ENCODE data around the gene FZR1. TPM values are rescaled to one million over a fixed set of nuclear protein-coding genes. Genes with fewer than 3 reads are reported as not detected.

The FZR1 gene
- total RNA-seq, 2 donors from 2014 or later, result 51.5 to 64.3 TPM

DNA sequence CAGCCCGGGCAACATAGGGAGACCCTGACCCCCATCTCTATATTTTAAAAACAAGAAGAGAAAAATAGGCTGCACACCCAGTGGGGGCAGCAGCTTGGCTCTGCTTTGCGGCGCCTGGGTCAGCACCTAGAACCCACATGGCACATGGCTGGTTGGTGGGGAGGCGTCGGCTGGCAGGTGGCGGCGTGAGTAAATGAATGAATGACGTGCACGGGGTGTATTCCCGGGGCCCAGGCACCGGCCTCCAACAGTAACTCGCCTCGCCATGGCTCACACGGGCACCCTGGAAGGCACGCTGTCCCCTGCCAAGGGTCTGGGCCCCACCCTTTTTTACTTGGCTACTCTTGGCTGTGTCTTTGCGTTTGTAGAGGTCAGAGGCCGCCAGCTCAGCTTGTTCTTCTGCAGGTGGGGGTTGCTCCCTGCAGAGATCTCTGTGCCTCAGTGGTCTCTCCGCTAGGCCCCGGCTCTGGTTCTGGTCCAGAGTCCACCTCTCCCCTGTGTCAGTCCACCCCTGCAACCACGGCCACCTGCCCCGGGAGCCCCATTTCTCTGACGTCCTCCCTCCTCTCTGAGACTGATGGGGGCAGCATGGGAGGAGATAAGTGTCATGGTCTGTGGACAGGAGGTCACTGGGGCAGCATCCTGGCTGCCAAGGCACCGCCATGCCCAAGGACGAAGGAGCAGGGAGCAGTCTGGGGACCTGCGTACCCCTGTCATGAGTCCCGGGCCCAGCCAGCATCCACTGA lies 5.6 kb downstream of the FZR1 start:
- ATAC-seq (replicated peaks), result no peak
- no peaks in the 10 kb centered on the region for H3K9me3 Mint-ChIP-seq
- no peak overlapping the region for H3K4me3 Mint-ChIP-seq
- peaks cover 36% of the 10 kb centered on the region for H3K36me3 Mint-ChIP-seq (ENCODE audit: low read depth)
- H3K27me3 Mint-ChIP-seq, result no peaks in the 10 kb centered on the region
- H3K27ac Mint-ChIP-seq, result no peak overlapping the region
- peaks cover 30% of the 10 kb centered on the region for H3K4me1 Mint-ChIP-seq

DNA sequence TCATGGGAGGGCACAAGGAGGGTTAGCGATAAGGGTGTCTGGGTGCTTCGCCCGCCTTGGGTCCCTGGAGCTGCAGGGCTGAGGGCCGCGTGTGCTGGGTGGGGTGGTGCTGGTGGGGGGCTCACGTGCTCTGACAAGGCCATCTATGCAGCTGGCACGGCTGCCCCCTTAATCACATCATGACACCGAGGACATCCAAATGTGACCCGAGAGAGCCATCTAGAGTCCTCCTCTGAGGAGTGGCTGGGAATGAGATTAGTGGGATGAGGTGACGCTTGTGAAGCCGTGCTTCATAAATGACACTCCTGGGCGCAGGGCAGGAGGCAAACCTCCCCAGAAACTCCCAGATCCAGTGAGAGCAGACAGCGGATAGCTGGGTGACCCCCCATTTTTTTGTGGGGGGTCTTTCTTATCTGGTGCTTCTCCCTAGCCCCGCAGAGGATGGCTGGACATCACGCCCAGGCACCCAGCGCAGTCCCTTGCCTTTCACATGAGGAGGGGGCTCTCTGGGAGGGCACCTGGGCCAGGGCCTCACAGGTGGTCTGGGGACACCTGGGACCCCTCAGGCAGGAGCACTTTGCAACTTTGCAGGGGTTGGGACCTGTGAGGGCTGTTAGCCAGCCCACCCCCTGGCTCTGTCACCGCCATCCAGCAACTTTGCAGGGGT lies 6.6 kb downstream of the FZR1 start:
- ATAC-seq (replicated peaks), result no peak
- Mint-ChIP-seq H3K27me3 (no peaks in the 10 kb centered on the region), H3K27ac (no peak overlapping the region), H3K4me1 (peaks cover 22% of the 10 kb centered on the region), H3K9me3 (no peaks in the 10 kb centered on the region), H3K4me3 (no peak overlapping the region), H3K36me3 (ENCODE audit: low read depth) (peaks cover 26% of the 10 kb centered on the region)

DNA sequence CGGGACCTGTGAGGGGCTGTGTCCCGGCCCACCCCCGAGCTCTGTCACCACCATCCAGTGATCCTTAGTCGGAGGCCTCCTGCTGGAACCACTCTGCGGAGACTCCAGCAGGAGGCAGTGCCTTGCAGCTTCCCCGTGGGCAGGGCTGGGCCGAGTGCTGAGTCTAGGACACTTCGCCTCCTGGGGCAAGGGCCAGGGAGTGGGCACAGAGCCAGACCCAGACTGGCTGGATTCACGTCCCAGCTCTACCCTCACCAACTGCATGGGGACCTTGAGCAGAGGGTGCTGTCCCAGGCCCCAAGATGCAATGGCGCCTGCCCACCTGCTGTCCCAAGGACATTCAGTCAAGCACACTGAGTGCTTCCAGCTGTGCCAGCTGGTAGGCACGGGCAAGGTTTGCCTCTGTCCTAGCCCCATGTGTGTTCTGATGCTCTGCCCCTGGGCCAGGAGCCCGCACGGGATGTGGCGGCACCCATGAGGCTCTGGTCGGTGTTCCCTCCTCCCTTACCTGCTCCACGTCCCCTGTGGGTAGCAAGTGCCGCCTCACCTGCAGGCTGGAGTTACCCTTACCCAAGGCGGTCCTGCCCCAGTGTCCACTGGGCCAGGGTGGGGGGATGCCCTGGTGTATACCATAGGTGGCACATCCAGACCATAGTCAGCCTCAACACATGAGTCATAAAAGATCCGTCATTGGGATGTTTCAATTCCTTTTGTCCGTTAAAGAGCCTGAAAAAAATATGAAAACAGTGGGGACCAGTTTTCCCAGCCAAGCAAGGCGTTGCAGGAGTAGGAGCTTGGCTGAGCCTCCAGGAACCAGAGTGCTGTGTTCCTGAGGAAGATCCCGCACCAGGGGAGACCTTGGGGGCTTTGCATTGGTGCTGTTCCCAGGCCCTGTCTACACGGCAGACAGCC lies 7.4 kb downstream of the FZR1 start:
- no peak overlapping the region for H3K27ac Mint-ChIP-seq
- ATAC-seq (replicated peaks), result no peak
- H3K4me1 Mint-ChIP-seq, result peaks cover 22% of the 10 kb centered on the region
- no peak overlapping the region for H3K4me3 Mint-ChIP-seq
- H3K27me3 Mint-ChIP-seq, result no peaks in the 10 kb centered on the region
- no peaks in the 10 kb centered on the region for H3K9me3 Mint-ChIP-seq
- H3K36me3 Mint-ChIP-seq (ENCODE audit: low read depth), result peaks cover 22% of the 10 kb centered on the region

DNA sequence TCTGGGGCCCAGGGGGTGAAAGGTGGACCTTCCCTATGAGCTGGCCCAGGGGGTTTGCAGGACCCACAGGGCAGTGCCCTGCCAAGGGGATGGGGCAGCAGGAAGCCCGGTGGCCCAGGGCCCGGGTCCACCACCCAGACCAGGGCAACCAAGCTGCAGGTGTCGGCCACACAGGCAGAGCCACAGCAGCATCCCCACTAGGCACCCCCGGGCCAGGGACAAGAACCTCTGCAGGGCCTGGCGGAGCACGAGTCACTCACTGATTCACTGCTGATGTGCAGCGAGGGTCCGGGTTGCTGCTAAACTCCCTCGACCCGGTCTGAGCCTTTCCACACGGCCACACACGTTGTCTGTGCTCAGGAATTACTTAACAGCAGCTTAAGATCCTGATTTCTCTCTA lies 8.8 kb downstream of the FZR1 start:
- no peak for ATAC-seq (replicated peaks)
- no peaks in the 10 kb centered on the region for H3K9me3 Mint-ChIP-seq

DNA sequence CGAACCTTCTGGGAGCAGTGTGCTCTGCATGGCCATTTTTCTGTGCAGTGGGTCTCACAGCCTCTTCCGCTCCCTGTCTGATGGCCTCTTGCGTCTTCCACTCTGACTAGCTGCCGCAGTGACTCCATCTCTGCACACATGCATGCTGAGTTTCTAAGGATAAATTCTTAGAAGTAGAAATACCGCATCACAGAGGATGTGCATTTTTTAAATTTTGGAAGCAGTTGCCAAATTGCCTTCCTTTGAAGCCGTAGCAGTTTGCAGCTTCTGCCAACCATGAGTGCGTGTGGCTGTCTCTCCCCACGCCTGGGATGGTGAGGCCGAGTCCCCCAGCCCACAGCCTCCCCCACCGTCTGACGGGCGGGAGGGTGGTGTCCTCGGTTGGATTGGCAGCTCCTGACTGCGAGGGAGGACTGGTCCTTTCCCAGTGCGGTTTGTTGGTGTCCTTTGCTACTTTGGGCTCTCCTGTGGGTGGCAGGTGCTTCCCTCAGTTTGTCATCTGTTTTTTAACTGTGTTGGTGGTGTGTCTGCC lies 9.8 kb downstream of the FZR1 start:
- Mint-ChIP-seq H3K4me3 (no peak overlapping the region), H3K27ac (no peak overlapping the region)
- ATAC-seq (replicated peaks), result no peak

More for the DNA sequence above, 8.8 kb downstream of the FZR1 start:
- Mint-ChIP-seq H3K27ac (no peak overlapping the region), H3K36me3 (ENCODE audit: low read depth) (peaks cover 8% of the 10 kb centered on the region), H3K4me1 (peaks cover 12% of the 10 kb centered on the region), H3K27me3 (no peaks in the 10 kb centered on the region), H3K4me3 (no peak overlapping the region)

DNA sequence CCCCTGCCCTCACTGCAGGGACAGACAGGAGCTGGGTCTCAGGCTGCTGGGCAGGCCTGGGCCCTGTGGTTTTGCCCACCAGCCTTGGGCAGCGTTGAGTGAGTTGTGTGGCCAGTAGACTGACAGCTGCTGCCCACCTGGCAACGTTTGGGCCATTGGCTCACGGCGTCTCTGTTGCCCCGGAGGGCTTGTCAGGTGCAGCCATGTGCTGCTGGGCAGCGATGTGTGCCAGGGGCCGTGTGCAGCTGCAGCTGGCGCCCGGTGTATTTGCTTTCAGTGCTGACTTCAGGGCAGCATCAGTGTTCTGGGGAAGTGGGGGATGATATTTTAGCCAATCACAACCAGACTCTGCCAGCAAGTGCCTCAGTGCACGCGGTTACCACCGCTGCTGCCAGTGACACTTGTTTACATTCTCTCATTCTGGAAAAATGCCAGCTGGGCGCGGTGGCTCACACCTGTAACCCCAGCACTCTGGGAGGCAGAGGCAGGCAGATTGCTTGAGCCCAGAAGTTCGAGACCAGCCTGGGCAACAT lies 10.6 kb downstream of the FZR1 start:
- H3K9me3 Mint-ChIP-seq, result no peaks in the 10 kb centered on the region
- no peak overlapping the region for H3K27ac Mint-ChIP-seq
- no peaks in the 10 kb centered on the region for H3K27me3 Mint-ChIP-seq
- ATAC-seq (replicated peaks), result peak; percentile 73
- peaks cover 13% of the 10 kb centered on the region for H3K36me3 Mint-ChIP-seq (ENCODE audit: low read depth)
- peaks cover 15% of the 10 kb centered on the region for H3K4me1 Mint-ChIP-seq
- no peak overlapping the region for H3K4me3 Mint-ChIP-seq

More for the DNA sequence above, 9.8 kb downstream of the FZR1 start:
- H3K27me3 Mint-ChIP-seq, result no peaks in the 10 kb centered on the region
- H3K36me3 Mint-ChIP-seq (ENCODE audit: low read depth), result peaks cover 6% of the 10 kb centered on the region
- H3K4me1 Mint-ChIP-seq, result peaks cover 12% of the 10 kb centered on the region
- H3K9me3 Mint-ChIP-seq, result no peaks in the 10 kb centered on the region

DNA sequence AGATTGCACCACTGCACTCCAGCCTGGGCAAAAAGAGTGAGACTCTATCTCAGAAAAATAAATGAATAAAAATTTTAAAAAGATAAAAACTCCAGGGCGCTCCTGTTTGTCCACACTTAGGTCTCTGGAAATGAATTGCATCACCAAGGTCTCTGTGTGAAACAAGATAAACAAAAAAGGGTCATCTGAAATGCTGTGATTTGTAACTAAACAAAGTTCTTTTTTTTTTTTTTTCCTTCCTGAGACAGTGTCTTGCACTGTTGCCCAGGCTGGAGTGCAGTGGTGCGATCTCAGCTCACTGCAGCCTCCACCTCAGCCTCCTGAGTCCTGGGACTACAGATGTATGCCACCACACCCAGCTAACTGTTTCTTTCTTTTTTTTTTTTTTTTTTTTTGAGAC lies 11.5 kb downstream of the FZR1 start:
- Mint-ChIP-seq H3K27ac (no peak overlapping the region), H3K4me1 (peaks cover 15% of the 10 kb centered on the region), H3K4me3 (no peak overlapping the region), H3K27me3 (no peaks in the 10 kb centered on the region), H3K36me3 (ENCODE audit: low read depth) (peaks cover 14% of the 10 kb centered on the region), H3K9me3 (no peaks in the 10 kb centered on the region)
- ATAC-seq (replicated peaks), result no peak

DNA sequence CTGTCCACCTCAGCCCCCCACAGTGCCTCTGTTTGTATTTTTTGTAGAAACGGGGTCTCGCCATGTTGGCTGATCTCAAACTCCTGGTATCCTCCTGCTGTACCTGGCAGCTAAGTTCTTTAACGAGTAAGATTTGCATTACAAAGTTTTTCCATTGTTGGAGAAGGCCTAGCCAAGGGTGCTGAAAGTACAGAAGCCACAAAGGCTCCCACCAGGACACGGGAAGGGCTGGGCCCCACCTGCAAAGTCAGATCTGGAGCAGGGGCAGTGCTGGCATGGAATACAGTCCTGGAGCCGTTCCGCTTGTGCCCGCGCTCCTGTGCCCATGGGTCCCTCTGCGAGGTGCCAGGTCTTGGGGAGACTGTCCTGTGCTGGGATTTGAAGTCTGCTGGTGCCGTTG lies 12.1 kb downstream of the FZR1 start:
- ATAC-seq (replicated peaks), result no peak
- peaks cover 15% of the 10 kb centered on the region for H3K4me1 Mint-ChIP-seq
- H3K36me3 Mint-ChIP-seq (ENCODE audit: low read depth), result peaks cover 15% of the 10 kb centered on the region
- H3K27ac Mint-ChIP-seq, result no peak overlapping the region
- H3K27me3 Mint-ChIP-seq, result no peaks in the 10 kb centered on the region
- H3K4me3 Mint-ChIP-seq, result no peak overlapping the region
- no peaks in the 10 kb centered on the region for H3K9me3 Mint-ChIP-seq

DNA sequence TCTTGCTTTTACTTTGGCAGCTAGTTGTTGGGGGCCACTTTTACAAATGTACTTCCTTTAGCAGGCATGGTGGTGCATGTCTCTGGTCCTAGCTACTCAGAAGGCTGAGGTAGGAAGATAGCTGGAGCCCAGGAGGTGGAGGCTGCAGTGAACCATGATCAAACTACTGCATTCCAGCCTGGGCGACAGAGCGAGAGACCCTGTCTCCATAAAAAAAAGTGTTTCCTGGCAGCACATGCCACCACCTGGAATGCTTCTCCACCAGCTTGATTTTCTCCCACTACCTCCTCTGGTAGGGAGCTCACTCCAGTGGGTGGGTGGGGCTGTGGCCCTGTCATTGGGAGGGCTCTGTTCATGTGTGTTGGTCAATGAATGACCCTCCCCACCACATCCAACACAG lies 12.5 kb downstream of the FZR1 start:
- H3K36me3 Mint-ChIP-seq (ENCODE audit: low read depth), result peaks cover 19% of the 10 kb centered on the region
- no peaks in the 10 kb centered on the region for H3K9me3 Mint-ChIP-seq
- H3K27ac Mint-ChIP-seq, result no peak overlapping the region
- H3K4me1 Mint-ChIP-seq, result peaks cover 15% of the 10 kb centered on the region
- no peaks in the 10 kb centered on the region for H3K27me3 Mint-ChIP-seq
- ATAC-seq (replicated peaks), result no peak
- no peak overlapping the region for H3K4me3 Mint-ChIP-seq

DNA sequence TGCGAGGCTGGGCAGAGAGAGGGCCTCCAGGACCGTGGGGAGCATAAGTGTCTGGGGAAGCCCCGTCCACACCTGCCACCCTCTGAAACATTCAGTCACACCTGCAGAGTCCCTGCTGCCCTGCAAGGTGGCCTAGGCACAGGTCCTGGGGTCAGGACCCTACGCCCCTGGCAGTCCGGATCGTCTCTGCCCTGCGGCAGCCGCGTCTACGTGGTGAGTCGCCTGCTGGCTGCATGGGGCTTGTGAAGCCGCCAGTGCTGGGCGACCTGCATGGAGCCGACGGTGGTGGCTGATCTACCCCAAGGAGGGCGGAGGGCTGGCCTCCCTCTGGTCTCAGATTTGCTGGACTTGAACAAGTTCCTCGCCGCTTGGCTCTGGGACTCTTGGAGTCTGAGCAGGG lies 13.0 kb downstream of the FZR1 start:
- H3K27me3 Mint-ChIP-seq, result no peaks in the 10 kb centered on the region
- H3K9me3 Mint-ChIP-seq, result no peaks in the 10 kb centered on the region
- no peak for ATAC-seq (replicated peaks)
- H3K4me3 Mint-ChIP-seq, result no peak overlapping the region
- H3K36me3 Mint-ChIP-seq (ENCODE audit: low read depth), result peaks cover 23% of the 10 kb centered on the region
- H3K4me1 Mint-ChIP-seq, result peaks cover 11% of the 10 kb centered on the region
- H3K27ac Mint-ChIP-seq, result no peak overlapping the region

DNA sequence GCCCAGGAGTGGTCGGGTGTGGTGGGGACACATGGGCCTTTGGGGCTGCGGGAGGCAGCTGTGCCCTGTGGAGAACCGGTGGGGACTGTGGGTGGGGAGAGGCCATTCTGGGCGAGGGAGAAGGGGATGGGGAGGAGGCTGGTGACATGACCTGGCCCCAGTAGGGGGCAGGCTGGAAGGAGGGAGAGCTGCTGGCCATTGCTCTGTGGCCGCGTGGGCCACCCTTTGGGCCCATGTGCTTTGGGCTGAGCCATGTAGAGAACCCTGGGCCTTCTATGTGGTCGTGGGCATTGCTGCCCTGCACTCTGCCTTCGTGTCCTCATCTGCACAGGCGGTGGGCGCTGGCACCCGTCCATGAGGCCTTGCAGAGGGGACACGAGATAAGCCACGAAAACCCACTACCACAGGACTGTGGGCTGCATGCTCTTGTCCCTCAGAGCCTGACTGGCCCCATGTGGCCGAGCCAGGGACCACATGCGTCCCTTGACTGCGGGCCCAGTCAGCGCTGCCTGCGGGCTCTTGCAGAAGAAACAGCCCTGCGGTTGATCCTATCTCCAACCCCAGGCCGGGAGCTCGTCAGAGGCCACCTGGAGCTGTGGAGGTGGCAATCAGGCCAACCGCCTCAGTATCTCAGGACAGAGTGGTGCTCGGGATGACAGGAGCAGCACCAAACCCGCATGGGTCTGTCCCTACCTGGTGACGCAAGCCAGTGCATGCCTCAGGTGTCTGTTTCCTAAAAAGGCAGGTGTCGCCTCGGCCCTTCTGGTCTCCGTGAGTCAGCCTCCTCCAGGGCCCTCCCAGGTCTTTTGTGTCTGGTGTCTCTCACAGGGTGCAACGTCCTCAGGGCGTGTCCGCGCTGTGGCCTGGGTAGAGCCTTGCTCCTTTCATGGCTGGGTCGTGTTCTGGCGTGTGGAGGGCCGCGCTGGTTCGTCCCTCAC lies 14.3 kb downstream of the FZR1 start:
- no peak overlapping the region for H3K4me3 Mint-ChIP-seq
- H3K27me3 Mint-ChIP-seq, result no peaks in the 10 kb centered on the region
- no peak for ATAC-seq (replicated peaks)
- H3K27ac Mint-ChIP-seq, result no peak overlapping the region
- peaks cover 26% of the 10 kb centered on the region for H3K36me3 Mint-ChIP-seq (ENCODE audit: low read depth)
- H3K9me3 Mint-ChIP-seq, result no peaks in the 10 kb centered on the region
- H3K4me1 Mint-ChIP-seq, result peaks cover 5% of the 10 kb centered on the region

DNA sequence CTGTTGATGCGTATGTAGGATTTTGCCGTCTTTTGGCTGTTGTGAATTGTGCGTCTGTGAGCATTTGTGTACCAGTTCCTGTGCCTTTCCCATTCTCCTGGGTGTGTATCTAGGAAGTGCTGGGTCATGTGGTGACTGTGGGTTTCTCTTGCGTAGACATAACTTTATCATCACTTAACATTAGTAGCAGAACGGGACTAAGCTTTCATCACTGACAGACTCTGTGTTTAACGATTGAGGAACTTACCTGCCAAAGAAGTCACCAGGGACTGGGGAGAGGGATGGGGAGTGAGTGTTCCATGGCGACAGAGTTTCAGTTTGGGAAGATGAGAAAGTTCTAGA lies 15.0 kb downstream of the FZR1 start:
- no peak overlapping the region for H3K27ac Mint-ChIP-seq
- no peak overlapping the region for H3K4me3 Mint-ChIP-seq
- H3K27me3 Mint-ChIP-seq, result no peaks in the 10 kb centered on the region
- ATAC-seq (replicated peaks), result no peak
- no peaks in the 10 kb centered on the region for H3K9me3 Mint-ChIP-seq
- H3K4me1 Mint-ChIP-seq, result peaks cover 5% of the 10 kb centered on the region
- H3K36me3 Mint-ChIP-seq (ENCODE audit: low read depth), result peaks cover 26% of the 10 kb centered on the region

DNA sequence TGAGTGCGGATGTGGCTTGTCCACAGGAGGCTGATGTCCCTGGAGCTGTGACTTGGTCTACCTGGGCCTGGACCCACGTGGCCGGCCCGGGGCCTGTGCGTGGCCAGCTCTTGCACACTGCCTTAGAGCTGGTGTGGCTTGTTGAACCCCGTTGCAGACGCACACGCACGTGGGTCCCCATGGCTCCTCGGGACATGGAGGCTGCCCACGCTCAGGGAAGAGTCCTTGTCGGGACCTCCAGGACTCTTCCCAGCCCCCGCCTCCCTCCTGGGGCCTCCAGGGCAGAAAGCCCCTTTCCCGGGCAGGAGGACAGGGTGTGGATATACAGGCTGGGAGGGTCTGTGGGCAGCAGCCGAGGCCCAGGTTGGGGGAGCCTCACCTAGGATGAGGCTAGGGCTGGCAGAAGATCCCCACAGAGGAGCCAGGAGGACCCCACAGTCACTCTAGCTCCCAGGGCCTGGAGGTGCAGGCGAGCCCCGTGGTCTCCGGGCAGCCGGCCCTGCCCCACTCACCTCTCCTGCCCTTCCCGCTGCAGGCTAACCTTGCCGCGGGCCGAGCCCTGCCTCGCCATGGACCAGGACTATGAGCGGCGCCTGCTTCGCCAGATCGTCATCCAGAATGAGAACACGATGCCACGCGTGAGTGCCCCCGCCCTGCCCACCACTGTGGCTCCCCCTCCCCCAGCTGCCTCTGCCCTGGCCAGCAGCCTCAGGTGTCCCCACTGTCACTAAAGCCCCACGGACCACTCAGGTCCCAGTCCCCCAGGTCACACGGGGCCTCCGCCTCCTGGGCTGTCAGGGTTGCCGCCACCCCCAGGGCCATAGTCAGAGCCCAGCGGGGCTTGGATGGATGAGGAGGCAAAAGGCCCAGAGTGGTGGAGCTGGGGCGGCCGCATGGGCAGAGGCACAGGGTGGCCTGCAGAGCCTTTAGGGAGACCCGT lies 16.6 kb downstream of the FZR1 start:
- Mint-ChIP-seq H3K27me3 (no peaks in the 10 kb centered on the region), H3K9me3 (no peaks in the 10 kb centered on the region), H3K27ac (no peak overlapping the region), H3K4me1 (peaks cover 5% of the 10 kb centered on the region), H3K4me3 (no peak overlapping the region), H3K36me3 (ENCODE audit: low read depth) (peaks cover 33% of the 10 kb centered on the region)
- ATAC-seq (replicated peaks), result no peak
